DOHH2 (cell line): Measurements from ENCODE around the gene SYAP1.

ENCODE experiments used
- H3F3A ChIP-seq: fragments of 200-600 bp; sonication (generic), shearing (Covaris generic); 2 replicates; pipeline ENCODE4 v1.6.0; 2016; ENCODE audit warnings: antibody characterized with exemption, mild to moderate bottlenecking; ENCODE audit not compliant: control insufficient read depth, insufficient read depth
- H3K27ac ChIP-seq: fragments of 200-600 bp; sonication (generic); 2 replicates; pipeline ENCODE4 v1.5.1; 2014; ENCODE audit warnings: low read depth, mild to moderate bottlenecking, low read length, moderate library complexity
- H3K27me3 ChIP-seq: fragments of 200-600 bp; sonication (generic); 2 replicates; pipeline ENCODE4 v1.6.1; 2014; ENCODE audit warnings: mild to moderate bottlenecking, low read length, mixed read lengths; ENCODE audit not compliant: control insufficient read depth
- H3K36me3 ChIP-seq: fragments of 200-600 bp; sonication (generic); 2 replicates; pipeline ENCODE4 v1.6.1; 2014; ENCODE audit warnings: mild to moderate bottlenecking, low read length, moderate library complexity, mixed read lengths; ENCODE audit not compliant: control insufficient read depth
- H3K4me1 ChIP-seq: fragments of 200-600 bp; sonication (generic); 2 replicates; pipeline ENCODE4 v1.6.1; 2014; ENCODE audit warnings: mild to moderate bottlenecking, low read length, mixed read lengths; ENCODE audit not compliant: control insufficient read depth
- H3K4me2 ChIP-seq: fragments of 200-600 bp; sonication (generic); 2 replicates; pipeline ENCODE4 v1.6.0; 2014; ENCODE audit warnings: mild to moderate bottlenecking, low read length, moderate library complexity
- H3K4me3 ChIP-seq: fragments of 200-600 bp; sonication (generic); 2 replicates; pipeline ENCODE4 v1.5.1; 2014; ENCODE audit warnings: mild to moderate bottlenecking, low read length, mixed read lengths
- H3K79me2 ChIP-seq: fragments of 200-600 bp; sonication (generic); 2 replicates; pipeline ENCODE4 v1.6.1; 2014; ENCODE audit warnings: mild to moderate bottlenecking, low read length, mixed read lengths; ENCODE audit not compliant: control insufficient read depth
- H3K9me2 ChIP-seq: fragments of 200-600 bp; sonication (generic); replicated peaks from 2 replicates; pipeline ENCODE4 v1.6.1; 2014; ENCODE audit warnings: mild to moderate bottlenecking, low read length, mixed read lengths; ENCODE audit not compliant: control insufficient read depth
- H3K9me3 ChIP-seq: fragments of 200-600 bp; sonication (generic); 2 replicates; pipeline ENCODE4 v1.6.1; 2014; ENCODE audit warnings: antibody characterized with exemption, low read length, mixed read lengths; ENCODE audit not compliant: control insufficient read depth, insufficient read depth
- H4K20me1 ChIP-seq: fragments of 200-600 bp; sonication (generic); 2 replicates; pipeline ENCODE4 v1.6.0; 2014; ENCODE audit warnings: low read depth, mild to moderate bottlenecking, antibody characterized with exemption, low read length, moderate library complexity; ENCODE audit not compliant: control insufficient read depth, insufficient read depth
- CTCF ChIP-seq: fragments of 200-600 bp; sonication (generic); IDR thresholded peaks from one replicate; pipeline ENCODE4 v1.5.1; 2014; ENCODE audit warnings: antibody characterized with exemption, mild to moderate bottlenecking, low read depth, low read length; ENCODE audit not compliant: poor library complexity, severe bottlenecking
- EZH2phosphoT487 ChIP-seq: fragments of 200-600 bp; sonication (generic); IDR thresholded peaks from 2 replicates; pipeline ENCODE4 v1.6.1; 2017; ENCODE audit warnings: borderline replicate concordance, mild to moderate bottlenecking, antibody characterized with exemption, low read length, moderate library complexity, mixed read lengths

Gene SYAP1

GRCh38 chrX:16711219-16711811, 8.1 kb upstream of the SYAP1 start:
- H3K27me3 ChIP-seq: no peaks in the 10 kb centered on the region
- no peaks in the 10 kb centered on the region for H3K9me2 ChIP-seq
- no peaks in the 10 kb centered on the region for H3K9me3 ChIP-seq
- peaks cover 66% of the 10 kb centered on the region for H3K79me2 ChIP-seq
- H3K27ac ChIP-seq: peak overlapping the region; percentile 88
- peak overlapping the region; percentile 67 for H3K4me2 ChIP-seq
- no peaks in the 10 kb centered on the region for H4K20me1 ChIP-seq
- peaks cover 17% of the 10 kb centered on the region for H3K36me3 ChIP-seq
- H3K4me1 ChIP-seq: peaks cover 49% of the 10 kb centered on the region
- H3K4me3 ChIP-seq: peak overlapping the region; percentile 93
- 0 out of 2 replicates have a peak, but pooled peaks cover 4% of the 10 kb centered on the region for H3F3A ChIP-seq
- TF ChIP-seq EZH2phosphoT487 (no peak), CTCF (no peak)

- Histone ChIP-seq H4K20me1 (no peaks in the 10 kb centered on the region), H3K27ac (peak overlapping the region; percentile 88), H3K4me2 (peak overlapping the region; percentile 67)
Measured at GRCh38 chrX:16711893-16712547, 7.4 kb upstream of the SYAP1 start.

GRCh38 chrX:16712548-16713155, 6.8 kb upstream of the SYAP1 start, which contains the start of gene CTPS2:
TSS of gene CTPS2 (minus strand) at chrX:16712669. CDS start at chrX:16702902, 9,767 bp downstream.
- Histone ChIP-seq H4K20me1 (no peaks in the 10 kb centered on the region), H3K36me3 (peaks cover 11% of the 10 kb centered on the region), H3K9me2 (no peaks in the 10 kb centered on the region), H3K79me2 (peaks cover 60% of the 10 kb centered on the region), H3K27ac (peak within 1 kb of the TSS; percentile 88), H3K27me3 (no peaks in the 10 kb centered on the region), H3K4me1 (peaks cover 36% of the 10 kb centered on the region), H3F3A (0 out of 2 replicates have a peak, but pooled peaks cover 4% of the 10 kb centered on the region), H3K9me3 (no peaks in the 10 kb centered on the region), H3K4me2 (peak within 1 kb of the TSS; percentile 67), H3K4me3 (peak within 1 kb of the TSS; percentile 93)
- TF ChIP-seq CTCF: no peak
- TF ChIP-seq EZH2phosphoT487: no peak

More at GRCh38 chrX:16711893-16712547, 7.4 kb upstream of the SYAP1 start:
- H3K36me3 ChIP-seq: peaks cover 17% of the 10 kb centered on the region
- no peaks in the 10 kb centered on the region for H3K9me3 ChIP-seq
- TF ChIP-seq EZH2phosphoT487 (no peak), CTCF (no peak)
- no peaks in the 10 kb centered on the region for H3K27me3 ChIP-seq
- peaks cover 42% of the 10 kb centered on the region for H3K4me1 ChIP-seq
- no peaks in the 10 kb centered on the region for H3K9me2 ChIP-seq
- peak overlapping the region; percentile 93 for H3K4me3 ChIP-seq
- 0 out of 2 replicates have a peak, but pooled peaks cover 4% of the 10 kb centered on the region for H3F3A ChIP-seq
- peaks cover 66% of the 10 kb centered on the region for H3K79me2 ChIP-seq
